HG03558 (cell line): Measurements from ENCODE around the gene SHROOM3.

Experiments used
- ATAC-seq: cut with Tn5 transposase; IDR thresholded peaks from one replicate; pipeline ENCODE4 v1.9.1; 2021; ENCODE audit warnings: moderate number of reproducible peaks; ENCODE audit not compliant: unreplicated experiment; ENCODE audit errors: extremely low read depth

The SHROOM3 gene

DNA sequence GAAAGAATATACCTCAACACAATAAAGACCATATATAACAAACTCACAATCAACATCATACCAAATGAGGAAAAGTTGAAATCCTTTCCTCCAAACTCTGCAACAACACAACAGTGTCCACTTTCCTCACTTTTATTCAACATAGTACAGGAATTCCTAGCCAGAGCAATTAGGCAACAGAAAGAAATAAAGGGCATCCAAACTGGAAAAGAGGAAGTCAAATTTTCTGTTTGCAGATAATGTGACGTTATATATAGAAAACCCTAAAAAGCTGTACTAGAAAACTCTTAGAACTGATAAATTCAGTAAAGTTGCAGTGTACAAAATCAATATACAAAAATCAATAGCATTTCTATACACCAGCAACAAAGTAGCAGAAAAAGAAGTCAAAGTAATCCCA lies 355.3 kb downstream of the SHROOM3 start:
- ATAC-seq: no peak

DNA sequence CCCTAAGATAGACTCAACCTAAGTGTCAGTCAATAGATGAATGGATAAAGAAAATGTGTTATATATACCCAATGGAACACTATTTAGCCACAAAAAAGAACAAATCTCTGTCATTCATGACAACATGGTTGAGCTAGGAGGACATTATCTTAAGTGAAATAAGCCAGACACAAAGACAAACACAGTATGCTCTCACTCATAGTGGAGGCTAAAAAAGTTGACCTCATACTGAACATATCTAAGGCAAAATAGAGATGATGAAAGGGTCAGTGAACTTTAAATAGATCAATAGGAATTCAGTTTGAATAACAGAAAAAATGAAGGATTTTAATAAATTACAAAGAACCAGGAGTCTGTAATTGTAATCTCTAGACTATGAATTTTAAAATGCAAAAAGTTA lies 356.4 kb downstream of the SHROOM3 start:
- no peak for ATAC-seq

DNA sequence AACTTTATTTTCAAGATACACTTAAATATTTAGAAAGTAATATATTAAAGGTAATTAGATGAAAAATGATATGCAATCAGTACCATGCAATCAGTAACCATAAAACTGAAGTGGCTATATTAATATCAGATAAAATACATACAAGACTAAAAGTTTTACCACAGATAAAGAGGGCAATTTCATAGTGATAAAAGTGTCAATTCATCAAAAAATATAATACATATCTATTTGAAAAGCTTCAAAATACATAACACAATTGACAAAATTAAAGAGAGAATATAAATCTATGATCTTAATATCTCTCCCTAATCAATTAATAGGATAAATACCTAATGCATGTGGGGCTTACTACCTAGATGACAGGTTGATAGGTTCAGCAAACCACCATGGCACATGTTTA lies 357.4 kb downstream of the SHROOM3 start:
- ATAC-seq: no peak

DNA sequence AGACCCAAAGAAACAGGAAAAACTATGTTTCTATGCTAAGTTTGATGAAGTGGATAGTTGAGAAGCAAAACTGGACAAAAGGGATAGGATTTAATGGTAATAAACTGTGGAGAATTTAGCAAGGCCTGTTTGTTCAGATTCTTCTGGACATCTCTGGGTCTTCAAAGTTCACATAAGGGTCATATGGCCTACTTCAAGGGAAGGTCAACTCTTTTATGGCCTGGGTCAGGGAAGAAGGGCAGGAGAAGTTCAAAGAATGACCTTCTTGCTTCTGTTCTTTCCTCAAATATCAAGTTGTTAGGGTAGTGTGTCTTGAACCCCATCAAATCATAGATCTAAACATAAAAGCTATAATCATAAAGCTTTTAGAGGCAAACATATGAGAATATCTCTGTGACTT lies 360.2 kb downstream of the SHROOM3 start:
- ATAC-seq: no peak

DNA sequence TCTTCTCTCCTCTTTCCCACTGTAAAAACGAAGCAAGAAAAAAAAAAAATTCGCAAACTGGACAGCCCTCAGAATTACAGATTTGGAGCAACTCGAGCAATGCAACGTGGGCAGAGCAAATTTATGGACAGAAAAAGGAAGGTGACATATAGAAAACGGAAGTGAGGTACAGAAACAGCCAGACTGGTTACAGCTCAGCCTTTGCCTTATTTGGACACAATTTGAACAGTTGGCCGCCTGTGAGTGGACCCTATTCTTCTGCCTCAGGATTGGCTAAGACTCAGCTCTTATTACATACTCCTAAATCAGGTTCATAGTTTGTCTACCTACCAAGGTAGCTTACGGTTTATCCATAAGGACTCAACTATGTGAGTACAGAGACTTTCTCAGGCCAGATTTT lies 364.1 kb downstream of the SHROOM3 start:
- ATAC-seq: no peak

DNA sequence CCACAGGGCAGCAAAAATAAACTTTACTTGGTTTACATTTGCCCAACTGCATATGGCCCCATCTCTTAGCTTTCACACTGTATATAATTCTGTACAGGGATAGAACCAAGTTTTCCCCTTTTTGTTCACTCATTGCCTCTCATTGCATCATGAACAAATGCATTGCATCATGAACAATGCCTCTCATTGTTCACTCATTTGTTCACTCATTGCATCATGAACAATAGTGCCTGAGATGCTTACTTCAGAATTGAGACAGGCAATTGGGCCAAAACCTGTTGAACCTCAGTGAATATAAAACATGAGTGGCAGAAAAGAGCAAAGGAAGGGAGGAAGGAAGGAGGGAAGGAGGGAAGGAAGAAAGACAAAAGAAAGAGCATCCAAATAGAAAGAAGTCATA lies 364.7 kb downstream of the SHROOM3 start:
- no peak for ATAC-seq

DNA sequence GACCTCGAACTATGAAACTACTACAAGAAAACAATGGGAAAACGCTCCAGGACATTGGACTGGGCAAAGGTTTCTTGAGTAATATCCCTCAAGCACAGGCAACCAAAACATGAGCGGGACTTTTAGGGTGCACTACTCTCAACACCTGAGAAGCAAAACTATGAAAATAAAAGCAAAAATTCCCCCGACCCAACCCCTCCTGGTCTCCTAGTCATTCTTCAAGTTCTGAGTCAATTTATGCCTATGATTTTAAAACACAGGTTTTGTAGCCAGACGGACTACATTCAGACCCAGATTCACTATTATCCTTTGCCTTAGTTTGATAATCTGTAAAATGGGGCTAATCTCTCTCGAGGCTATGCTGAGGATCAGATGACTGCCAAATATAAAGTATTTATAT lies 365.9 kb downstream of the SHROOM3 start:
- ATAC-seq: no peak

DNA sequence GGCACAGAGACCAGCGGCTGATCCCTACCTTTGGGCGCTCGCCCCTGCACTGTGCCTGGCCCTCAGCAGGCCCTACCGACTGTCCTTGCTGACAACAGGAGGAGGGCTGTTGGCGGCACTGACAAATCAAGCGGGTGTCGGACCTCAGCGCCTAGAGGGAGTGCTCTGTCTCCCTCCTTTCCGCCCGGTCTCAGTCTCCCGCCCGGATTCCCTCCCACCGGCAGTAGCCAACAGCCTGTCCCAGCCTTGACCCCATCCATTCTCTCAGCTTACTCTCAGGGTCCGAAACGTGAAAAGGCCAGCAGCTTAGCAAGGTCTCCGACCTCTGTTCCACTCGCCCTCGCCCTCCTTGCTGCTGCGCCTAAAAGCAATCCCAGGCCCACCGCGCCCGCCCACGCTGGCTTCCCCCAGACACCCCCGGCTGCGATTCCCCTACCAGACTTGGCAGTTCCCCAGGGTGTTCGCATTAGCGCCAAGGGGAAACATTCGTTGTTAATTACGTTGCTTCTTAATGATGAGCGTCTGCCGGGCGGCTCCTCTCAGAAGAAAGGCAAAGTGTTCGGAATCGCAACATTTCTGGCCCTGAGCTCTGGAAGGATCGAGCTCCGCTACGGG lies 366.7 kb downstream of the SHROOM3 start:
- no peak for ATAC-seq

DNA sequence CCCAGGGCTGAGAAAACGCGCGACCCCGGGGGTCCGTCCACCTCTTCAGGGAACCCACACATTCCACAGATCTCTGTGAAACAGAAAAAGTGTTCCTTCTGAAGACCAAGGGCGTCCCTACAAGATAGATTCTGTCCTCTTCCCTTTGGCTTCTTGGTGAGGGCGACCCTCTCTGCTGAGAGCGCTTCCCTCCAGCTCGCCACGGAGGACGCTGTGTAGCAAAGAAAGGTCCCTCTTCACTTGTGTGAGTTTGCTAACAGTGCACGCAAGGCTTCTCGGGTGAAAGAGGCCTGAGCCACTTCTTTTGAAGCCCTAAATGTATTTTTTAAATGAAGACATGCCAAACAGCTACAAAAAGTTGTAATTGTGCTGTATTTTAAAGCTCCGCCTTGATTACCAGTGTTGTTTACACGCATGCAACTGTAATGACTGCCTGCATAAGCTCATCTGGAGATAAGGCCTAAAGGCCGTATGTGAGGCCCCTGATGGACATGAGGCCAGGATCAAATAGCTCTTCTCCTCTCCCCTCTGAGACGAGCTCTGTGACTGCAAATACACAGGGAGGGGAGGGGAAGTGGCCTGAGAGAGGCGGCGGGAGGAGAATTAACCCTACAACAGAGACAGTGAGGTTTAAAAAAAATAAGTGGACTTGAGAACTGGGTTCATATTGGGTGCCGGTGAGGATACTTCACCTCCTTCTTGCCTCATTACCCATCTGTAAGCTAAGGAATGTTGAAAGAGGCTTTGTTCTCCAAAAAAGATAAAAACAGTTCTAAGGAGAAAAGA lies 367.4 kb downstream of the SHROOM3 start:
- ATAC-seq: no peak

DNA sequence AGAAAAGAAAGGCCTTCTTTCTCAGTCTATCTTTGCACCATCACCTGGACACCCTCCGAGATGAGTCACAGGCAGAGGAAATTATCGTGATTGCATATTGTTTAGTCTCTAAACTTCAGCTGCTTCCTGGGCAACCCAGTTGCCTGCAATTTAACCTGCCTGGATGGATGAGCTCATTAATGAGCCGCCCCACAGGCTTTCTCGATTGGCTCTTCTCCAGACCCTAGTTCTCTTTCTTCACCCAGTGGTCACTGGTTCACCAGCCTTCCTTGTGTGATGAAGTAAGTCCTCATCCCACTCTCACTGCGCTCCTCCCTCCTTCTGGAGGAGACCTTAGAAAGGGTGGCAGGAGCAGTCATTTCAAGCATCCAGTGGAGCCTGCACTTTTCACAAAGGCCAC lies 368.5 kb downstream of the SHROOM3 start:
- no peak for ATAC-seq

DNA sequence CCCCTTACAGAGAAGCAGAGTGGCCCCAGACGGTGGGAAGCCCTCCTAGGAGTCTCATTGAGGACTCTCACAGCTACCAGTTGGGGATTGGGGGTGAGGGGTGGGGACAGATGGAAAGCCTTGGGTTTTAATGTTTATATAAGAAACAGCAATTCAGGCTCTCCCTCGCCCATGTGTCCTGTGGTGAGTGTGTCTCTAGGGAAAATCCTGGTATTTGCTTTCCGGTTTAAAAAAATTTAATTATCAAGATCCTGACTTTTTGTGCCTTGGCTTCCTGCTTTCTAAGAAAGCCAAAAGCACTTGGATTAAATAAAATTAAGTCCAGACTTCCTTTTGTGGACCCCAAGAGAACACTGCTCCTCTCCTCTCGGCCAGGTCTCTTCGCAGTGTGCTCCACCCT lies 369.1 kb downstream of the SHROOM3 start:
- ATAC-seq: no peak

DNA sequence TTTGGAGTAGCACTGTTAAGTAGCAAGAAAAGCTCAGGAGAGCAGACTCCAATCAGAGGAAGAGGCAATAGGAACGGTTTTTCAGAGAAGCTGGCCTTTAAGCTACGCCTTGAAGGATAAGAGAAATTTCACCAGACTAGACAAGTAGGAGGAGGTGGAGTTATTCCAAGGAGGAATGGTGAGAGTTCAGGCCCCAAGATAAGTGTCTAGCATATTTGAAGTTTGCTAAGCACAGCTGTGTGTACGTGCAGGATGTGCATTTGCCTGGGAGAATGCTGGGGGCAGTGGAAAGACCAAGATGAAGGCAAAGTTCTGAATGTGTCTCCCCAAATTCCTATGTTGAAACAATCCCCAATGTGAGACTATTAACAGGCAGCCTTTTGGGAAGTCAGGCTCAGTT lies 371.3 kb downstream of the SHROOM3 start:
- ATAC-seq: no peak

DNA sequence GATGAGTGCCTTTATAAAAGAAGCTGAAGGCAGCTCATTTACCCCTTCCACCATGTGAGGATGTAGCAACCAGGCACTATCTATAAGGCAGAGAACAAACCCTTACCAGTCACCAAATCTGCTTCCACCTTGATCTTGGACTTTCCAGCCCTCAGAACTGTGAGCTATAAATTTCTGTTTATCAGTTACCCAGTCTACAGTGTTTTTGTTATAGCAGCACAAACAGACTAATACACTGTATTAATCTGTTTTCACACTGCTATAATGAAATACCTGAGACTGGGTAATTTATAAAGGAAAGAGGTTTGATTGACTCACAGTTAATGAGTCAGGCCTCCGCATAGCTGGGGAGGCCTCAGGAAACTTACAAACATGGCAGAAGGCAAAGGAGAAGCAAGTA lies 371.7 kb downstream of the SHROOM3 start:
- ATAC-seq: no peak

DNA sequence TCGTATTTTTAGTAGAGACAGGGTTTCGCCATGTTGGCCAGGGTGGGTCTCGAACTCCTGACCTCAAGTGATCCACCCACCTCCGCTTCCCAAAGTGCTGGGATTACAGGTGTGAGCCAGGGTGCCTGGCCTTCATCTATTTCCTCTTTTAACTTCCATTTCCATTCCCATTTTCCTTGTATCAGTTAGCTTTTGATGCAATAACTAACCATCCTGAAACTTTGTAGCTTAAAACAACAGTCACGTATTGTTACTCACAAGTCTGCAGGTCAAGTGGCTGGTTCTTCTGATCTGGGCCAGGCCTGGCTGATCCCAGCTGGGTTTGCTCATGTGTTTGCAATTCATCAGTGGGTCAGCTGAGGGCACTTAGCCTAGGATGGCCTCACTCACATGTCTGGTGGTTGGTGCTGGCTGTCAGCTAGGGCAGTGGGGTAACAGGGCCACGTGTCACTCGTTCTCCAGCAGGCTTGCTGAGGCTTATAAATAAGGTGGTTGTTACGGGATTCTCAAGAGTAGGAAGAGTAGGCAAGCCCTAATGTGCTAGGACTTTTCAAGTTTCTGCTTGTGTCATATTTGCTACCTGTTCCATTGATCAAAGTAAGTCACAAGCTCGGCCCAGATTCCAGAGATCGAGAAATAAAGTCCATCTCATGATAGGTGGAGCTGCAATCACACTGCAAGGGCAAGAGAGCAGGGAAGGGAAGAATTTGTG lies 374.7 kb downstream of the SHROOM3 start:
- ATAC-seq: no peak

DNA sequence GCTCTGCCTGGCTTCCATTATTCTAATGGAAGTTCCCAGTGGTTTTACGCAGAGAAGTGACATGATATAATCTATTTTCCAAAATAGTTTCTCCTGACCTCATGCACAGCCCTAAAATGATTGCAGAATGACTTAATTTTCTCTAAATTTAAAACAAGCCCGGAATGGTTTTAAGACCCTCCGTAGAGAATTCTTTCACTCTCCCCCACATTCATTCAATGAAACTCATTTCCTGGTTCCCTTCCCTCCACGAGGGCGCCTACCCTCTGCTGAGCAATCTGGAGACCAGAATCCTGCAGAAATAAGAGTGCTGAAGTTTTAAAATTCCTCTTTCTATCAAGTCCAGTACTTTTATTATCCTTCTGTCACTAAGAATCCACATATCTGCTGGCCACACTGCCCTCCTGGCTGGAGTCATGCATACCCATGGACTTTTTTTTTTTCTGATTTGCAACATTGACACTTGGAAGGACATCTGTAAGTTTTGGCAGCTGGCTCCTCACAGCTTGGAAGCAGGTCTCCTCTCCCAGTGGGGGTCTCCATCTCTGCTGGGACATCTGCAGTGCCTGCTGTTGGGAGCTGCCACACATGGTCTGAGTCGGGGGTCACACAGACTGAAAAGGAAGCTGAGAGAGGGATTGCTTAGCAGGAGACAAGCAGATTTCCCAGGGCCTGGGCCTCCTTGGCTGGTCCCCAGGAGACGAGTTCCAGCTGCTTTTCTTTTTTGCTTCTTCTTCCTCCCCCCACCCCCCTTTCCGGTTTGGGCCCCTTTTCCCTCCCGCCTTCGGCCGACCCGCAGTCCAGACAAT lies 376.8 kb downstream of the SHROOM3 start:
- ATAC-seq: no peak

DNA sequence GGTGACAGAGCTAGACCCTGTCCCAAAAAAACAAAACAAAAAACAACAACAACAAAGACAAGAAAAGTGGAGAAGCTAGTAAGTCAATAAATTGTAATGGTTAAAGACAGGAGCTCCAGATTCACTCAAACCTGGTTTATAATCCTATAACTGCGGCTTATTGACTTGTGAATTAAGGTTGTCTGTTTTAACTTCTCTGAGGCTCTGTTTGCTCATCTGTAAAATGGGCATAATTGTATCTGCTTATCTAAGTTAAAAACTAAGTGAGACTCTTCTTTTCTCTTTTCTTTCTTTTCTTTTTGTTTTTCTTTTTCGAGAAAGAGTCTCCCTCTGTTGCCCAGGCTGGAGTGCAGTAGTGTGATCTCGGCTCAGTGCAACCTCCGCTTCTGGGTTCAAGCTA lies 378.0 kb downstream of the SHROOM3 start:
- no peak for ATAC-seq

DNA sequence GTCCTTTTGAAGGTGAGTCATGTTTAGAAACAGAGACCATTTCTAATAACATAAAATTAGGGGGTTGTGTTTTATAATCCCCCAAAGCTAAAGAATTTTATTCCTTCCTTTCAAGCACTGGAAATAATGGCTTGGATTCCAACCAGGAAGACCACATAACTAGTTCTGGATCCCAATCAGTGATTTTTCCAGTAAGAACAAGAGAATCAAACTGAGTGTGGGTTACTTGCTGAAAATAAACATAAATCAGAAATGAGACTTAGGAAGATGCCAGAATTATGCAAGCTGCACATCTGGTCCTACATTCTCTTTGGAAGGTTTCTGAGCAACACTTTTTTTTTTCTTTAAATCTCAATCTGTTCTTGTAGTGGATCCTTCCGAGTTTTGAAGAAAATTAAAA lies 386.6 kb downstream of the SHROOM3 start:
- no peak for ATAC-seq

DNA sequence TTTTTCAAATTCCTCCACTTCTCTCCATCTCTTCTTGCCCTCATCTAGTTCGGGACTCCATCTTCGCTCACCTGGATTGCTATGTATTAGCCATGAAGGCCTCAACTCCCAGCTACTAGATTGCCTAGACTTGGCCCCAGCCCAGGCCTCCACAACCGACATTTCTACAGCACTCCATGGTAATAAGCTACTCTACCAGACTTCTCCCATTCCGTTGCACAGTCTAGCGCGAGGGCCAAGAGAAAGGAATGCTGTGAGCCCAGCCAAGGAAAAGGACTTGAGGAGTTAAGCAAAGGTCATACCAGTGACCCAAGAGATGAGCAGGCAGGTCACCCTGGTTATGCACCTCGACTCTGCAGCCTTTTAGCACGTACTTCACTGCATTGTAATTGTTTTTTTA lies 387.3 kb downstream of the SHROOM3 start:
- no peak for ATAC-seq

DNA sequence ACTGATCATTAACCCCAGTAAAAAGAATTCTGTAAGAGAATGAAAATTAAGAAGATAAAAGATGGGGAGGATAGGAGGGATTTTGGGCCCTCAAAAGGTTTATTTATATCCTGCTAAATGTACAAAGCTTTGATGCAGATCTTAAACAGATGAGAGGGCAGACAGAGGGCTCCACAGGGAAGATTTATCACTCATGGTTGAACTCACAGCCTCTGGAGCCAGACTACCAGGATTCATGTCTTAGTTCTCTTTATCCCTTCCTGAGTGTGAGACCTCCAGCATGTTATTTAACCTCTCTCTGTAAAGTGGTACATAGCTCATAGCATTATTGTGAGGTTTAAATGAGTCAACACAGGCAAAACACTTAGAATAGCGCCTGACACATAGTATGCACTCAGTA lies 388.5 kb downstream of the SHROOM3 start:
- no peak for ATAC-seq

DNA sequence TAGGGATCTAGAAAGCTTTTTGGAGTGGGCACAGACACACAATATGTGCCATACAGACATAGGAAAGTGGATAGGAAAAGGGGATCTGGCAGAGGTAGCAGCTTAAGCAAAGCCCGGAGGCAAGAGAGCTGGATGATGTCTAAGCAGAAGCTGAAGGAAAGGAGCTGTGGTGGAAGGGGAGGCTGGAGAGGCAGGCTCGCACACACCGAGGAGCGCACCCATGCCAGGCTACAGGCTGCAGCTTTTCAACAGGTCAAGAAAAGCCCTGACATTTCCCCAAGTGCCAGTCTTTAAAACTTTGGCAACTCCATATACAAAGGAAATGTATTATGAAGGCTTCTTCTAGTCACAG lies 395.6 kb downstream of the SHROOM3 start:
- no peak for ATAC-seq
